Mucosa of descending colon (tissue), 3 donors: Measurements from ENCODE around the gene TELO2. TPM values are rescaled to one million over a fixed set of nuclear protein-coding genes. Genes with fewer than 3 reads are reported as not detected.

ENCODE experiments used
- ATAC-seq: fragments of 200-7000 bp; cut with Tn5 transposase; one replicate; pipeline ENCODE4 v1.9.1; 2020; ENCODE audit warnings: mild to moderate bottlenecking, moderate library complexity
- DNase-seq, 3 donors: peaks; one replicate each; pipeline ENCODE4 v3.0.0-alpha.2; 2020
- H3K36me3 ChIP-seq: fragments of 200-600 bp; one replicate; pipeline ENCODE4 v1.8.0; 2021; ENCODE audit warnings: low read depth, mild to moderate bottlenecking
- H3K4me1 ChIP-seq: fragments of 200-600 bp; one replicate; pipeline ENCODE4 v1.8.0; 2021; ENCODE audit warnings: low read depth, mild to moderate bottlenecking
- H3K4me3 ChIP-seq: fragments of 200-600 bp; one replicate; pipeline ENCODE4 v1.8.0; 2021; ENCODE audit warnings: mild to moderate bottlenecking
- H3K9me3 ChIP-seq: fragments of 200-600 bp; one replicate; pipeline ENCODE4 v1.8.0; 2021; ENCODE audit warnings: mild to moderate bottlenecking
- intact Hi-C, 2 donors: fragments of 100-400 bp; cut with DNase I in 1 of 2; cut with micrococcal nuclease in 1 of 2; formaldehyde crosslinking; loops; one replicate each; pipeline versions ENCODE4 v1.11.0 to v1.11.1; 2022; cut with DNase I, micrococcal nuclease
- total RNA-seq, 3 donors: library from RNA; stranded (reverse); fragmentation: NEBNext Ultra II Directional in 2 of 3; extraction: Animal tissue kit (Norgen Biotek cat#: 25700) in 2 of 3; gene quantifications; one replicate each; pipeline versions ENCODE4 v1.2.1 to v1.2.4, GENCODE V29; 2021 to 2023
- TF ChIP-seq, protein P1 (sequence below): fragments of 200-600 bp; IDR thresholded peaks from one replicate; pipeline ENCODE4 v1.8.0; 2022; ENCODE audit warnings: antibody characterized with exemption, mild to moderate bottlenecking
- donor health status: DM: no; HTN: no; CAD: no; lungs with moderate emphysema.
- donor health status: DM: no; HTN: no; CAD: no.
- donor health status: DM: no; HTN: yes; CAD: no.

The TELO2 gene
- total RNA-seq, 3 donors from 2014 or later: 32.2 to 41.6 (median 37.8) TPM

DNA sequence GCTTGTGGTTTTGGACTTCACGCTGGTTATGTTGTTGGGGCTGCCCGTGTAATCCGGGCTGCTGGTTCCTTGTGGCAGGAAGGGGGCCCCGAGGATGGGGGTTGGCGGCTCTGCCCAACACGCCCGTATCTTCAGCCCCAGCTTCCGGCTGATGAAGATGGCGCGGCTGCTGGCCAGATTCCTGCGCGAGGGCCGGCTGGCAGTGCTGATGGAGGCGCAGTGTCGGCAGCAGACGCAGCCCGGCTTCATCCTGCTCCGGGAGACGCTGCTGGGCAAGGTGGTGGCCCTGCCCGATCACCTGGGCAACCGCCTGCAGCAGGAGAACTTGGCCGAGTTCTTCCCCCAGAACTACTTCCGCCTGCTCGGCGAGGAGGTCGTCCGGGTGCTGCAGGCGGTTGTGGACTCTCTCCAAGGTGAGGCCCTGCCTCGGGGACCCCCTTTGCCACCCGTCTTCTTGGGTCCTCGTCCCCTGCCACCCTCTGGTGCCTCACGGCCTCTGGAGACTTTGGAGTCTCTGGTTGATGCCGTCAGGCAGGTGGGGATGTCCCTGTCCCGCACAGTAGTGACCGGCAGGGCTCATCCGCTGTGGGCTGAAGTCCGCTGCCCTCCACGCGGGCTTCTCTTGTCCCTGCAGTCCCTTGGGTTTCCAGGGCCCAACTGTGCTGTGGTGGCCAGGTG, 2.2 kb downstream of the TELO2 start:
- DNase-seq: peak in 1 of 3 donors; percentile 49
- H3K36me3 ChIP-seq: no peaks in the 10 kb centered on the region

DNA sequence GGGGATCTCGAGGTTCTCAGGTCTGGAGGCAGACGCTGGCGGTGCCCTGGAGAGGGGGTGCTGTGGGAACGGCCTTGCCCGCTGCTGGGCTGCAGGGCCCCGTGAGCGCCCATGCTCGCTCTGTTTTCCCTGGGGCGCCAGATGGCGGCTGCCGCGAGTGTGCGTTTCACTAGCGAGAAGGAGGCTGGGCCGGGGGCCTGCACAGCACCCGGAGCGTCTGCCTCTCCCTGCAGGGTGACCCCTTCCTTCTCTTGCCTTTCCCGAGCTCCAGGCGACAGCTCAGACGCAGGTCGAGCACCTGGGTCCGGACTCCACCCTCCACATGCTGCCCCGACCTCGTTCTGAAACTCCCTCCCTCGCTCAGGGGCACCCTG, 2.7 kb downstream of the TELO2 start:
- H3K9me3 ChIP-seq: no peaks in the 10 kb centered on the region
- DNase-seq: peak in 1 of 3 donors; percentile 52
- intact Hi-C loops: no loop called here
- H3K4me3 ChIP-seq: no peak overlapping the region
- ATAC-seq: no peak
- H3K4me1 ChIP-seq: peaks cover 9% of the 10 kb centered on the region
- TF ChIP-seq, protein P1, sequence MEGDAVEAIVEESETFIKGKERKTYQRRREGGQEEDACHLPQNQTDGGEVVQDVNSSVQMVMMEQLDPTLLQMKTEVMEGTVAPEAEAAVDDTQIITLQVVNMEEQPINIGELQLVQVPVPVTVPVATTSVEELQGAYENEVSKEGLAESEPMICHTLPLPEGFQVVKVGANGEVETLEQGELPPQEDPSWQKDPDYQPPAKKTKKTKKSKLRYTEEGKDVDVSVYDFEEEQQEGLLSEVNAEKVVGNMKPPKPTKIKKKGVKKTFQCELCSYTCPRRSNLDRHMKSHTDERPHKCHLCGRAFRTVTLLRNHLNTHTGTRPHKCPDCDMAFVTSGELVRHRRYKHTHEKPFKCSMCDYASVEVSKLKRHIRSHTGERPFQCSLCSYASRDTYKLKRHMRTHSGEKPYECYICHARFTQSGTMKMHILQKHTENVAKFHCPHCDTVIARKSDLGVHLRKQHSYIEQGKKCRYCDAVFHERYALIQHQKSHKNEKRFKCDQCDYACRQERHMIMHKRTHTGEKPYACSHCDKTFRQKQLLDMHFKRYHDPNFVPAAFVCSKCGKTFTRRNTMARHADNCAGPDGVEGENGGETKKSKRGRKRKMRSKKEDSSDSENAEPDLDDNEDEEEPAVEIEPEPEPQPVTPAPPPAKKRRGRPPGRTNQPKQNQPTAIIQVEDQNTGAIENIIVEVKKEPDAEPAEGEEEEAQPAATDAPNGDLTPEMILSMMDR: no peak
- H3K36me3 ChIP-seq: no peaks in the 10 kb centered on the region

More for the DNA sequence above, 2.2 kb downstream of the TELO2 start:
- no peak overlapping the region for H3K4me3 ChIP-seq
- intact Hi-C loops: no loop called here
- peaks cover 9% of the 10 kb centered on the region for H3K4me1 ChIP-seq
- ATAC-seq: no peak
- TF ChIP-seq, protein P1: no peak
- H3K9me3 ChIP-seq: no peaks in the 10 kb centered on the region

DNA sequence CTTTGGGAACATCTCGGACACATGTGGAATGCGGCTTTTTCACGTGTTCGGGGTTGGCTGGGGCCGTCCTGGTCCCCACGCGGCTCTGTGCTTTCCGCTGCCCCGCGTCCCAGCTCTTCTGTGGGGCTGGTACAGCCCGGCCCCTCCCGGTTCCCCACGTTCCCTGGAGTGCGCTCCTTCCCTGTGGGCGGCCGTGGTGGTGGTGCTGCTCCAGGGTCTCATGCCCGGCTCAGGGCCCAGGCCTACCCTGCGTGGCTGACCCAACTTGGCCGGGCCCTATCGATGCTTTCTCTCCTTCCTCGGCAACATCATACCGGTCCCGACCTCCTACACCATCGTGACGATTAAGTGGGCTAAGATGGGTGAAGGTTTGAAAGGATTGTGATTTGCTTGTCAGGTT, 3.3 kb downstream of the TELO2 start:
- DNase-seq (no peak), ATAC-seq (no peak)
- intact Hi-C loops: no loop called here
- H3K36me3 ChIP-seq: no peaks in the 10 kb centered on the region
- no peaks in the 10 kb centered on the region for H3K9me3 ChIP-seq
- TF ChIP-seq, protein P1: no peak
- H3K4me1 ChIP-seq: peaks cover 9% of the 10 kb centered on the region
- no peak overlapping the region for H3K4me3 ChIP-seq

DNA sequence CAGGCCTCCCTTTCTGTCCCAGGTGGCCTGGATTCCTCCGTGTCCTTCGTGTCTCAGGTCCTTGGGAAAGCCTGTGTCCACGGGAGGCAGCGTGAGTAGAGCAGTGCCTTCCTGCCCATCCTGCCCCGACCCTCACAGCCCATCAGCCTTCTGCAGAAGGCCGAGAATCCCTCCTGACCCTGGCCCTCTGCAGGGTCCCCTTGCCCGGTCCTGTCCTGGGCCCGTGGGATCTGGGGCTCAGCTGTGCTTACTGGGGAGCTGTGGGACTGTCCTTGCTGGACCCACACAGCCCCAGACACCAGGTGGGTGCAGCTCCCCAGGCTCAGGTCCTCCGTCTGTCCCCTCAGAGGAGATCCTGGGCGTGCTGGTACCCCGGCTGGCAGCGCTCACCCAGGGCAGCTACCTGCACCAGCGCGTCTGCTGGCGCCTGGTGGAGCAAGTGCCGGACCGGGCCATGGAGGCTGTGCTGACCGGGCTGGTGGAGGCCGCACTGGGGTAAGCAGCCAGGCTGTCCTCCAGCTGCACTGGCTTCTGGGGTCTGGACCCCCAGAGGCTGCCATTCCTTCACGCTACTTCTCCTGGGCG, 3.9 kb downstream of the TELO2 start:
- Histone ChIP-seq H3K4me3 (no peak overlapping the region), H3K36me3 (no peaks in the 10 kb centered on the region), H3K9me3 (no peaks in the 10 kb centered on the region), H3K4me1 (peaks cover 9% of the 10 kb centered on the region)
- DNase-seq: no peak
- ATAC-seq: no peak
- intact Hi-C loops: no loop called here
- TF ChIP-seq, protein P1: no peak

DNA sequence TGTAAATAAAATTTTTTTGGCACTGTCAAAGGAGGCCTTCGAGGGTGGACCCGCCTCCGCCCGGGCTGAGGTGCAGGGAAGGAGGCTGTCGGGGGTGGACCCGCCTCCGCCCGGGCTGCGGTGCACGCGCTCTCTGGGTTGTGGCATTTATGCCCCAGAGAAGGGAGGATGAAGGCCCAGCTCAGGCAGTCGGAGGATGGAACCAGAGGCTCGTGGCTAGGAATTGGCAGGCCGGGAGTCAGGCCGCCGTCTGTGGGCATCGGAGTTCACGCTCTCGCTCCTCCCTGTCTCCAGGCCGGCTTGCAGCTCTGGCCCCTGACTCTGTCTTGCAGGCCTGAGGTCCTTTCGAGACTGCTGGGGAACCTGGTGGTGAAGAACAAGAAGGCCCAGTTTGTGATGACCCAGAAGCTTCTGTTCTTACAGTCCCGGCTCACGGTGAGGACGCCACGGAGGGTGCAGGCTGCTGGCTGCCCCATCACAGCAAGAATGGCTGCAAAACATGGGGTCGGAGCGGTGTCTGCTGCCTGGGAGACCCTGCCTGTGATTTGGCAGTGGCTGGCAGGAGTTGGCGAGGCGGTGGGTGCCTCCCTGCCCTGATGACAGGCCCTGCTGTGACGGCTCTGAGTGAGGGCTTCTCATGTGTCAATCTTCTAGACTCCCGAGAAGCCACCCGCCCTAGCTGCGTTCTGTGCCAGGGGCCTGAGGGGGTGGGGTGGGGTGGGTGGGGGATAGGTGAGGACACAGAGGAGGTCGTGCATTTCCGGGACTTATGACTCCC, 5.9 kb downstream of the TELO2 start:
- H3K36me3 ChIP-seq: no peaks in the 10 kb centered on the region
- no peak for ATAC-seq
- H3K9me3 ChIP-seq: no peaks in the 10 kb centered on the region
- TF ChIP-seq, protein P1: no peak
- intact Hi-C loops: no loop called here
- peaks cover 4% of the 10 kb centered on the region for H3K4me1 ChIP-seq
- no peak overlapping the region for H3K4me3 ChIP-seq
- DNase-seq: no peak
